GM18519 (cell line): ENCODE data around the gene USPL1.

ENCODE experiments used
- ATAC-seq: cut with Tn5 transposase; IDR thresholded peaks from one replicate; pipeline ENCODE4 v1.9.1; 2021; ENCODE audit warnings: mild to moderate bottlenecking, moderate library complexity; ENCODE audit not compliant: unreplicated experiment, low FRiP score

Gene USPL1

DNA sequence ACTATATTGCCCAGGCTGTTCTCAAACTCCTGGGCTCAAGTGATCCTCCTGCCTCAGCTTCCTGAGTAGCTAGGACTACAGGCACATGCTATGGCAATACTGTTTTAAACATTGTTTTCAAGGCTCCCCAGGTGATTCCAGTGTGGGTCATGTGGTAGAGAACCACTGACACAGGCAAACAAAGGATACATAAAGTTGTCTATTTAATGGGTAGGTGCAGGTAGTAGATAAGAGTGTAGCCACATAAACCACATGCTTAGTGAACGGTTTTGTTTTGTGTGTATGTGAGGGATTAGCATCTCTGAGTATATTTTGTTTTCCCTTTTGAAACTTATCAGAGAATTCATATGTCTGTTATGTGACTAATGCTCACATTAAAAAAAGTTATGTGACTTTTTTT, 36.7 kb downstream of the USPL1 start:
- no peak for ATAC-seq

DNA sequence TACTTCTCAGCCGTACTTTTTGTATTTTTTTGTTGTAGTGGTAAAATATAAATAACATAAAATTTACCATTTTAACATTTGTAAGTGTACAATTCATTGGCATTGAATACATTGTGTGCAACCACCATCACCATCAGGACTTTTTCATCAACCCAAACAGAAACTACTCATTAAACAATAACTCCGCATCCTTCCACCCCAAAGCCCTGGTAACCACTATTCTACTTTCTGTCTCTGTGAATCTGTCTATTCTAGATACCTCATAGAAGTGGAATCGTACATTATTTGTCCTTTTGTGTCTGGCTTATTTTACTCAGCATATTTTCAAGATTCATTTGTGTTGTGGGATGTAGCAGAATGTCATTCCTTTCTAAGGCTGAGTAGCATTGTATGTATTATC, 38.5 kb downstream of the USPL1 start:
- no peak for ATAC-seq

DNA sequence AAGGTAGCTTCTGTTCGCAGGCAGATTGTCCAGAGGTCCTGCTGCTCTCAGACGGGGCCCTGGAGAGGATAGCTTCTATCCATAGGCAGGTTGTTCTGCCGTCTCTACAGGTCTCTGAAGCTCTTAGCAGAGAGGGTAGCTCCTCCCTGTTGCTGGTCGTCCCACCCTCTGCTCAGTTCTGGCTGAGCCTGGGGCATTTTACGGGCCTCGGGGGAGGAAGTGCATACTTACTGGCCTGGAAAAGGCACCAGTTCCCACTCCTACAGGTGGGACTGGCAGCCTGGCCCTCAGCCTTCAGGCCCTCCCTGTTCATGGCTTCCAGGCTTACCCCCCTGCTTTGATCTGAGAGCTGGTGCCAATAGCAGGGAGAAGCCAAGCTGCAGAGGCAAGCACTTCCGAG, 42.3 kb downstream of the USPL1 start:
- no peak for ATAC-seq

DNA sequence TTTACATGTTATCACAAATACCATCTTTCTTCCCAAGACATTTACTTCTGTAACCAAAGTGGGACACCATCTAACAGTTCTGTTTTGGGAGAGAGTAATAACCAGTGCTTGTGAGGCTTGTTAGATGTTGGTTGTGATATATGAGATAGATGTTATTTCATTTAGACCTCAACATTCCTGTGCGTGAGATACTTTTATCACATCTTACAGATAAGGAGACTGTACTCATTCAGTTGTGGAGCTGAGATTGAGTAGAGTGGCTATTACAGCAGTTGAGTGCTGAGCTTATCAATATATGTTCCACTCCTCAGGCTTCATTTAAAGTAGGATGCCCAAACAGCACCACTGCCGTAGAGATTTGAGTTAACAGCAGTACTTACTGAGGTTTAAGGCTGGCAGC, 43.1 kb downstream of the USPL1 start:
- no peak for ATAC-seq

DNA sequence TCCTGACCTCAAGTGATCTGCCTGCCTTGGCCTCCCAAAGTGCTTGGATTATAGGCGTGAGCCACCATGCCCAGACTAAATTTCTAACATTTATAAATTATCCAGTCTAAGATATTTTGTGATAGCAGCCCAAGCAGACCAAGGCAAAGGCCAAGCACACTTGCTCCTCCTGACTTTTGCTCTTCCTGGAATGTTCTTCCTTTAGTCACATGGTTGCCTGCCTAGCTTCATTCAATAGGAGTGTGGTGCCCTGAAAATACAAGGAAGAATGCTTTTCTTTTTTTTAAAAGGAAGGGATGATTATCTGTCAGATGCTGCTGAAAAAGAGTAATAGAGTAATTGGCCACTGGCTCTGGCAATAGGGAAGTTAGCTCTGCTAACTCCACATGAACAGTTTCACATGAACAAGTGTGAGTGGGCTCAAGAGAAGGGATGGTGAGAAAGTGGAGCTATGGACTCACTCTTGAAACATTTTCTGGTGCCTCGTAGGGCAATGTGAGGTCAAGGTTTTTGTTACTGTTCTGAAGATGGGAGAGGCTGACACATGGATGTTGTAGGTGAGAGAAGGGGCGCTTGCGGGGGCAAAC, 47.1 kb downstream of the USPL1 start:
- no peak for ATAC-seq

DNA sequence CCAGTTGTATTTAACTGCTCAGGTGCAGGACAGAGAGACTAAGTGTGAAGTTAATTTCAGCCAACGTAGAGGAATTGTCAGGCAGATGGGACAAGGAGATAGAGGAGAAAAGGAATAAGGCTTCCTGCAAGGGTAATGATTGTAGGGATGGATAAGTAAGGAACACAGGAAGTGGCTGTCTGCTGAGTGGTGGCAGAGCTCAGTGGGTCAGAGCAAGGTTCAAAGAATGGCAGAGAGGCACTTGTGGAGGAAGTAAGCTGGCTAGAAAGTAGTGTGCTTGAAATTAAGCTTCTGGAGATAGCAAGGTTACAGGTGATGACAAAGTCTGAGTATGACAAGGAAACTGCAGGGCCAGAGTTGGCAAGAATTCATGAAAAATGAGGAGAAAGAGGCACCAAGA, 47.9 kb downstream of the USPL1 start:
- ATAC-seq: no peak

DNA sequence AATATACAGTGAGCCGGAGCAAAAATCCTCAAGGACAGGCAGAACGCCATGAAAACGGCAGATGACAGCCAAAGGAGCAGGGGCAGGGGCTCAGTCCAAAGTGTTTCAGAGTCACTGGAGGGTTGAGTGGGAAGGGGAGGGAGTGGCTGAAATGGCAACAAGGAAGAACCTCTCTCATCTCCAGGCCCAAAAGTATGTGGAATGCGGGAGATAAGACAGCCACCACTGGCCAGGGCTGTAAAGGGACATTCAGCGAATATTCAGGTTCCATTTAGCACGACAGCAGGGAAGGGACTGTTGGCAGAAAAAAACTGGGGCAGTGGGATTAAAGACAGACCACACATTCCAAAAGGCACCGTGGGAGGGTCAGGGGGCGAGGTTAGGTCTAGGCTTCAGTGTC, 48.4 kb downstream of the USPL1 start:
- no peak for ATAC-seq

DNA sequence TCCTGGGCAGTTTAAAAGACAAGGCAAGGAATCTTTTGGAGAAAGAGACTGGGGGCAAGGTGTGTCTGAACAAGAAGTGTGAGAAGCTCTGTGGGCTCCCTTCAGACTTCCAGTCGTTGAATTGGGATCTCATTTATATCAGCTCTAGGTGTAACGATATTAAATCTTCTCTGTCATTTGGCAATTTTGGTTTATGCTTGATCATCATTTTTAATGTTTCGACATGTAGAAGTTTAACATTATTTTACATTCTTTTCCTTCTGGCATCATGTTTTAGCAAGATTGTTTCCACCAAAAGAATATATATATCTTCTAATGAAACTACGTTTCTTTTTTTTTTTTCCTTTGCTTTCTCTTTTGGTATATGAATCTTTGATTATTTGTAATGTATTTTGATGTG, 49.3 kb downstream of the USPL1 start:
- ATAC-seq: no peak

DNA sequence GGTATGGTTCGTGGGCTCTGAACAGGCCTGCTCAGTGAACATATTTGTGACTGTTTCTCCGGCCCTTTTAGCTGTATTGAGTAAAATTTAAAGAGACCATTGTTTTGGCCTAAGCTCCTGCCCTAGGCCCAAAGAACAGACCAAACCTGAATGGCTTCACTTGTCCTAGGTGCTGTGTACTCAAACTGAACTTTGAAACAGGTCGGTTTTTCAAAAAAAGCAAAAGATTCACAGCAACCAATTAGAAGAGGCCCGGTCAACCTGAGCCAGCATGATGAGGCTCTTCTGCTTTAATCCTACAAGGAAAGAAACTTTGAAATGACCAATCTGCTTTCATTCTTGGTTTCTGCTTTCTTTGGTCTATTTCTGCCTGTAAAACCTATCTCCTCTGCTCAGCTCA, 50.6 kb downstream of the USPL1 start:
- ATAC-seq: no peak

DNA sequence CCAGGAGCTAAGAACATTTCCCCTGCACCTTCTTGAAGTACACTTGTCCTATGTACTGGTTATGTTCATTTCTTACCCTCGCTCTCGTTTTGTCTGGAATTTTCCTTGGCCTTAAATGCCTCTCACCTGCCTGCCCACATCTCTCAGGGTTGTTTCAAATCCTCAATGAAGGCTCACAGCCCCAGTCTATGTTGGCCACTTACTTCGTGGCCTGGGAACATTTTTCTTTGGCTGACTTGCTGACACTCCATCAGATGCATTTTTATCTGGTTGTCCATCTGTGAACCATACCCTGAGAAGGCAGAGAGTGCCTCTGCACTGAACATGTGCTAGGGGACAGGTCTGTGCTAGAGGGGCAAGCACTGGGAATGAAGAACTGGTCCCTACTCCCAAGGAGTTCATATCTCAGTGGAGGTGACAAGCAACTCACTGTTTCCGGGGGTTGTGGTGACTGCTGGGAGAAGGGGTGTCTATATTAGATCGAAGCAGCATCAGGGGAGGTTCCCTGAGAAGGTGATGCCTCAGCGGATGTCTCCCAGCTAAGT, 53.6 kb downstream of the USPL1 start:
- ATAC-seq: no peak

DNA sequence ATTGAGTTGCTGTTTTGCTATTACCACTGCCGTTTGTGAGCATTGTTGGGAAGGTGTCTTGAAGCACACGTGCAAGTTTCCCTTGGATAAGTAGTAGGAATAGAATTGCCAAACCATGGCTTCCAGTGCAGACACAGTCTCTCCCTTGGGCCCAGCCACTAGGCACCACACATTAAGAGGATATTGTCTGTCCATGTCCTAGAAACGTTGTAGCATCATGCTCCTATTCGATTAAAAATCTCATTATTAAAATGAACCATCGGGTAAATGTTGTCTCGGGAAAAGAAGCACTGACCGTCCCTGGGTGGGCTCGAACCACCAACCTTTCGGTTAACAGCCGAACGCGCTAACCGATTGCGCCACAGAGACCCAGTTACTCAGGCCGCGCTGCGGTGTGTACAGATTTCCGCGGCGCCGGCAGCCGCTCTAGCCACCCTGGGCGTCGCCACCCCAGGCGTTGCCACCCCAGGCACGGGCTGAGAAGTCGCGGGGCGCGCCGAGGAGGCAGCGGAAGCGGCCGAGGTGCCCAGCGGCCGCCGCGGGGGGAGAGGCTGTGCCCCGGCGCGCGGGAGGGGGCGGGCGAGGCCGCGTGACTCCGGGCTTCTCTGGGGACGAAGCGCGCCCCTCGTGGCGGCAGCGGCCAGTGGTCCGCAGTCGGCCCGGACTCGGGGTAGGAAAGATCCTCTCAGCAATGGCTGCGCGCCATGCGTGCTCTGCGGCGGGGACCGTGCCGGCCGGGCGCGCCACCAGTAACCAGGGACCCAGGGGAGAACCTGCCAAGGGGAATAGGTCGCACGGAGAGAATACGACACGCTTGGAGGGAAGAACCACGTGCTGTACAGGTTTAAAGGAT, 56.2 kb downstream of the USPL1 start:
- ATAC-seq: peak; percentile 81

DNA sequence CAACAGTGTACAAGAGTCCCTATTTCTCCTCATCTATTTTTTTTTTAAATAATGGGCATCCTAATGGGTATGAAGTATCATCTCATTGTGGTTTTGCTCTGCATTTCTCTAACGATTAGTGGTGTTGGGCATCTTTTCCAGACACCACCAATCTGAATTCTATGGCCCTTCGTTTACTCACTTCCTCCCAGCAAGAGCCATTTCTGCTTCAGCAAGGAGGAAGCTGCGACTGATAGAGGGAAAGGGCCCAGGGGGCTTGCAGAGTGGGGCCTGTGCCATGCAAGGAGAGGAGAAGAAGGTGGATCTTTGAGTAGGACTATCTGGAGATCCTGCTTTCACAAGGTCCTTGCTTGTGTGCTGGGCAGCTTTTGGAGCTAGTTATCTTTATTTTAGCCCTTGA, 58.0 kb downstream of the USPL1 start:
- no peak for ATAC-seq

DNA sequence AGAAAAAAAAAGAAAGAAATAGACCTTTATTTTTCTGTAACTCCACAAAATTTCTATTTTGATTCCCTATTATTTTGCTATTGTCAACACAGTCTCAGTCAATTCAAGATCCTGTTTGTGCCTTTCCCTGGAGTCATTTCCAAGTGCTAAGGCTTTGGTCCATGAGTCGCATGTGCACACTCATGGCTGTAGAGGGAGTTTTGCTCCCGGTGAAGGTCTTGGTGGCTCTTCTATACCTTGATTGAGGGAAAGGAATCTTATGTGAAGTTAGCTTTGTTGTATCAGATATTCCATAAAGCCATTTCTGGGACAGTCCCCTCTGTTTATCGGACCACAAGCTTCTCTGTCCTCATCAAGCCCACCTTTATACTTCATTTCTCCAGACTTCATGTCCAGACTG, 59.0 kb downstream of the USPL1 start:
- no peak for ATAC-seq

DNA sequence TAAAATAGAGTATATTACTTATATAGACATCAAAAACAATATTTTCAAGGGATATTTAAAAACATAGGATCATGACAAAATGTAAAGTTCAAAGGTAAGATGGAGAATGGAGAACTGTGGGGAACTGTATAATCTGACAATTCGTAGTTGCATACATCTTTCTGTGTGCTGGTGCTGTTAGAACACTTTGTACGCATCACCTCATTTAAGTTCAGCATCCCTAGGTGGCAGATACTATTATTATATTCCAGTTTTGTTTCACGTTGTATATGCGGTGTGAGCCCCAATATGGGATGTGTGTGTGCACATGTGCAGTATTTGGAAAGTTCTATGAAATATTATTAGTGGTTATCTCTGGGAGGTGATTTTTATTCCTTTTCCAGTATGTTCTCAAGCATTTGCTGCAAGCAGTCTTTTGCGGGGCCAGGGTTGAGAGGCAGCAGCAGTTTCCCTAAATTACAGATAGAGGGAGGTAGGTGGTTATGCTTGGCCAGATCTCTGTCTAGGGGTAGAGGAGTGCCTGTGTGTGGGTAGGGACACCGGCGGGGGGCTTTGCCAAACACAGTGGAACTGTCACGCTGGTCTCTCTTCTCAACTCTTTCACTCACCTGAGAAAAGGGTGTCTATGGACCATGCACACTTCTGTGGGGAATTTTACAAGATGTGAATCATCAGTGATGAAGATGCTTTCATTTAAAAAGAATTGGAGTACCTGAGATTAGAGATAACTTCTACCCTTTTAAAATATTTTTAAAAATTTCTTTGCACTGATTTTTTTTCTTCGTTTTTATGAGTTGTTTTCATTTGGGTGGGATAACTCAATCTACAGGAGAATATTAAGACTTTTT, 62.0 kb downstream of the USPL1 start:
- no peak for ATAC-seq

DNA sequence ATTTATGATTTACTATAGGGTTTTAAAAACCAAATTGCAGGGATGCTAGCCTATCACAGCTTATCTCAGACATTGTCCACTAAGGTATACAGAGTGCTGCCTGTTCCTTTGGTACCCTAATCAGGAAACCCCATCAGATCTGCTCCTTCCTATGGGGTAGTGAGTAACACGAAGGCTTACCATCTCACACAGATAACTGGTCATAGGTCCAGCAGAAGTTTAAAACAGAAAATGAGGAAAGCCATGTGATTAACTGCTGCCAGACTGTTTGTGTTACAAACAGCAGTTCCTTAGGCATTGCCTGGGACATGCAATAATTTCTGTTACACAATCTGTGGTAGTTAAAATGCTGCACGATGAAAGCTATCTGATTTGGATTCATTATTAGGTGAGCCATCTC, 64.1 kb downstream of the USPL1 start:
- ATAC-seq: no peak

DNA sequence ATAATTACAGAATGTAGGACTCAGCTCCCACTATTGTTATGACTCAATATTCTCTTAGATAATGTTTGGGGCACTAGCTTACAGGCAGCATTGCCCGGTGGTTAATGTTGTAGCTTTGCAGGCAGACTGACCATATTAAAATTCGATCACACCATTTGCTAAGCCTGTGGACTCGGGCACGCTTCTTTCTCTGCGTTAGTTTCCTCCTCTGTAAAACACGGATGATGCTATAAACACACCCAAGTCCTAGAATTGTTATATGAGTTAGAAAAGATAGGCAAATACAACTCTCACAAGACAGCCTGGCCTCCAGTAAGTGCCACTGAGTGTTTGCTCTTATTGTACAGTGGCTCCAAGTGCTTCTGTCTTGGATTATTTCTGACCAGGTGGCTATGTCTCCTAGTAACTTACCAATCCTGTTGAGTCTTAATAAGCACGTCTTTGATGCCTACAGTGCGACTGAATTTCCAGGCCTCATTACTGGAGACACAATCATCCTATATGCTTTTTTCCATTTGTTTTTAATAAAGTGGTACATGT, 67.7 kb downstream of the USPL1 start:
- ATAC-seq: no peak

DNA sequence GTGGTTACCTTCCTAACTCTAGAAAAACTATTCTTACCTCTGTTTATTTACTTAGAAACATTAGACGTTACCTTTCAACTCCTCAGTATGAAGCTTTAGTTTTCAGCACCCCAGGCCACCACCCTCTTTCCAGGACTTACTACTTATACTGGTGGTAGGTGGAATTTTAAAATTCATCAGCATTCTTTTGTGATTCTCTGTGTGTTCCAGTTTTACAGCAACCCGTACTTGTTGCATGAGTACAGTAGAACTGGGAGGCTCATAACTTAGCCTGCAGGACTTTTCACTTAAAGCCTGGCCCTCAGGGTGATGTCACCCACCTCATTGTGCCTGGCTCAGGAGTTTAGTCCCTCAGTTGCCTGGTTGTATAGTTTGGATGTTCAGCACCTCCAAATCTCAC, 68.3 kb downstream of the USPL1 start:
- no peak for ATAC-seq

DNA sequence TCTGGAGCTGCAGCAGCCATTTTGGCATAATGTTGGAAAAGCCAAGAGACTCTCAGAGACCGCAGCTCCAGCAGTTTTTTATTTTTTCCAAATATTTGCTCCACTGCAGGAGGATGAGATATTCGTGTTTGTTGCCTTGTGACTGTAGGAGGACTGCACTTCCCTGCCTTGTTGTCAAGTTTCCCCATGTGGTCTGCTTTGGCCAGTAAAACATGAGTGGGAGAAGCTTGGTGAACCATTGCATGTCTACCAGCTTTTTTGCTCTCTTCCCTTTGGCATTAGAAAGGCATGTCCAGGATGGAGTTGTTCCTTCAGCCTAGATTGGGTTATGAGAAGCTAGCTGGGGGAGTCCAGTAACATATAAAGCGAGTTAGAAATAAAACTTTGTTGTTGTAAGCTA, 69.9 kb downstream of the USPL1 start:
- ATAC-seq: no peak

DNA sequence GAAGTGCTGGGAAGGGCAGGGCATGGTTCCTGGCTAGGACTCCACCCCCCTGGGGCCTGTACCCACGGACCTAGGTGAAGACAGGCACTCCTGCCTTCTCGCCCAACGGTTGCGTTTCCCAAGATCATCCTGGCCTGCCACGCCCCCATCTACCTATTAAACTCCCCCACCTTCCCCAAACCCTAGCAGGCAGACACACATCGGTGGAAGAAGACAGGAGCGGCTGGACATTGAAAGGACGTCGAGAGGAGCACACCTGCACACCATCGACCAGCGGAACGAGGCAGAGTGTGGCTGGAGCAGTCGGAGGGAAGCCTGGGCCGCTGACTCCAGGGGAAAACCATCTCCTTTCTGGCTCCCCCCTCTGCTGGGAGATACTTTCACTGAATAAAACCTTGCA, 72.0 kb downstream of the USPL1 start:
- ATAC-seq: no peak

DNA sequence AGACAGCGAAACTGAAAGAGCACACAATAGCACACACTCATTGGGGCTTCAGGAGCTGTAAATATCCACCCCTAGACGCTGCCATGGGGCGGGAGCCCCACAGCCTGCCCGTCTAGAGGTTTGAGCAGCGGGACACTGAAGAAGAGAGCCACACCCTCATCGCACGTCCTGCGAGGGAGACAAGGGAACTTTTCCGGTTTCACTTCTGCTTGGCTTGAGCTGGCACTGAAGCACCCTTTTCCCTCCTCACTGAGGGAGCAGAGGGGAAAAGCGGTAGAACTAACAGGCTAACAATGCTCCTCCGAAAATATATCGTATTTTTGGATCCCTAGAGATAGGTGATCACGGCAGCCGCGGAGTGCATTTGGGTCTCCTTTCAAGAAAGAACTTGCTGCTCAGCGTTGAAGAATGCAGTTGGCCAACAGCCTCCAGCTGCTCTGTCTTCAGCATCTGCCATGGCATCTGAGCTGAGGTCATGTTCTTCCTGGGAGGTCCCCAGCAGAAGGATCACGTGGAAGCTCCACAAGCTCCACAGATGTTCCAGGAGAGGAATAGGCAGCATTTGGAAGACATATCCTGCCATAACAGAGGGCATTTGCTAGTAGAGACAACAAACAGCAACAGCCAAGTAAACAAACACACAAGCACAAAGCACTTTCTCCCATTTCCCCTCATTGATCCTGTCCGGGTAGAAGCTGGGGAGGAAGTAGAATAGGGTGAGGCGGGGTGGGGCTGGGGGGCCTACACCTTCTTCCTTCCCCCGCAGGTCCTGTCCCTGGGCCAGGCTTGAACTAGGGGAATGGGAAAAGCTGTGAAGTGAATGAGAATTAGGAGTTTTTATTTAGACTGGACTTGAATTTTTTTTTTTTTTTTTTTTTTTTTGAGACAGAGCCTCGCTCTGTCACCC, 72.8 kb downstream of the USPL1 start:
- peak; percentile 80 for ATAC-seq
